HG03060 (cell line): ENCODE measurements around the gene NUDT4.
A peak's percentile ranks its signal among the peaks of the same experiment; 100 is the strongest.
"Not testable (repeated sequence)": the region's sequence is repeated elsewhere in the genome, so short reads cannot be mapped to it uniquely, and the experiment has no call there.

Experiments
- ATAC-seq: cut with Tn5 transposase; IDR thresholded peaks from one replicate; pipeline ENCODE4 v1.9.1; 2021; ENCODE audit warnings: low read depth, moderate number of reproducible peaks; ENCODE audit not compliant: unreplicated experiment

The NUDT4 gene

GRCh38 chr12:93425736-93426411 is 48.1 kb downstream of the NUDT4 start:
- ATAC-seq = no peak

- ATAC-seq = no peak
Measured at GRCh38 chr12:93426412-93426805, 48.7 kb downstream of the NUDT4 start.

- no peak for ATAC-seq
Measured at GRCh38 chr12:93427779-93428564, 50.2 kb downstream of the NUDT4 start.

- no peak for ATAC-seq
Measured at GRCh38 chr12:93429448-93429847, 51.7 kb downstream of the NUDT4 start.

- ATAC-seq = no peak
Measured at GRCh38 chr12:93429852-93430251, 52.1 kb downstream of the NUDT4 start.

- ATAC-seq = no peak
Measured at GRCh38 chr12:93430280-93430679, 52.6 kb downstream of the NUDT4 start.

GRCh38 chr12:93432031-93432430 is 54.3 kb downstream of the NUDT4 start:
- ATAC-seq = not testable (repeated sequence)

- ATAC-seq = no peak
Measured at GRCh38 chr12:93434256-93434865, 56.6 kb downstream of the NUDT4 start.

- ATAC-seq = no peak
Measured at GRCh38 chr12:93438266-93439050, 60.7 kb downstream of the NUDT4 start.

- ATAC-seq = no peak
Measured at GRCh38 chr12:93440043-93440835, 62.5 kb downstream of the NUDT4 start.

- no peak for ATAC-seq
Measured at GRCh38 chr12:93441081-93441616, 63.4 kb downstream of the NUDT4 start.

GRCh38 chr12:93441617-93442410 is 64.1 kb downstream of the NUDT4 start, which contains the start of gene UBE2N:
Gene UBE2N (minus strand): TSS chr12:93441947. CDS start chr12:93441884, 63 bp downstream.
- ATAC-seq = peak; percentile 52

- ATAC-seq = no peak
Measured at GRCh38 chr12:93442411-93443340, 65.0 kb downstream of the NUDT4 start.

- no peak for ATAC-seq
Measured at GRCh38 chr12:93443576-93443975, 65.9 kb downstream of the NUDT4 start.

GRCh38 chr12:93447555-93448290 is 70.0 kb downstream of the NUDT4 start:
- no peak for ATAC-seq

GRCh38 chr12:93448796-93449195 is 71.1 kb downstream of the NUDT4 start:
- no peak for ATAC-seq

- ATAC-seq = peak; percentile 97
Measured at GRCh38 chr12:93449277-93449676, 71.6 kb downstream of the NUDT4 start.
